HEK293T (cell line): Measurements from ENCODE around the gene EXD1.

Source experiments
- ARNT ChIP-seq: fragments of 450-650 bp; IDR thresholded peaks from 2 replicates; pipeline ENCODE4 v1.6.1; 2017; ENCODE audit warnings: mild to moderate bottlenecking
- L3MBTL2 ChIP-seq: fragments of 450-650 bp; conservative IDR thresholded peaks from 2 replicates; pipeline ENCODE4 v1.6.1; 2016; ENCODE audit warnings: mild to moderate bottlenecking
- PKNOX1 ChIP-seq: fragments of 450-650 bp; IDR thresholded peaks from 2 replicates; pipeline ENCODE4 v1.6.1; 2016
- SP1 ChIP-seq: fragments of 450-650 bp; IDR thresholded peaks from 2 replicates; pipeline ENCODE4 v1.6.1; 2017

GRCh38 chr15:41180206-41180789 is 50.3 kb downstream of the EXD1 start:
- TF ChIP-seq ARNT (no peak), PKNOX1 (no peak), SP1 (no peak), L3MBTL2 (no peak)
